DOHH2 (cell line): Measurements from ENCODE around the gene NHSL2.

Experiments
- H3F3A ChIP-seq: fragments of 200-600 bp; sonication (generic), shearing (Covaris generic); 2 replicates; pipeline ENCODE4 v1.6.0; 2016; ENCODE audit warnings: antibody characterized with exemption, mild to moderate bottlenecking; ENCODE audit not compliant: control insufficient read depth, insufficient read depth
- H3K27ac ChIP-seq: fragments of 200-600 bp; sonication (generic); 2 replicates; pipeline ENCODE4 v1.5.1; 2014; ENCODE audit warnings: low read depth, mild to moderate bottlenecking, low read length, moderate library complexity
- H3K27me3 ChIP-seq: fragments of 200-600 bp; sonication (generic); 2 replicates; pipeline ENCODE4 v1.6.1; 2014; ENCODE audit warnings: mild to moderate bottlenecking, low read length, mixed read lengths; ENCODE audit not compliant: control insufficient read depth
- H3K36me3 ChIP-seq: fragments of 200-600 bp; sonication (generic); 2 replicates; pipeline ENCODE4 v1.6.1; 2014; ENCODE audit warnings: mild to moderate bottlenecking, low read length, moderate library complexity, mixed read lengths; ENCODE audit not compliant: control insufficient read depth
- H3K4me1 ChIP-seq: fragments of 200-600 bp; sonication (generic); 2 replicates; pipeline ENCODE4 v1.6.1; 2014; ENCODE audit warnings: mild to moderate bottlenecking, low read length, mixed read lengths; ENCODE audit not compliant: control insufficient read depth
- H3K4me2 ChIP-seq: fragments of 200-600 bp; sonication (generic); 2 replicates; pipeline ENCODE4 v1.6.0; 2014; ENCODE audit warnings: mild to moderate bottlenecking, low read length, moderate library complexity
- H3K4me3 ChIP-seq: fragments of 200-600 bp; sonication (generic); 2 replicates; pipeline ENCODE4 v1.5.1; 2014; ENCODE audit warnings: mild to moderate bottlenecking, low read length, mixed read lengths
- H3K79me2 ChIP-seq: fragments of 200-600 bp; sonication (generic); 2 replicates; pipeline ENCODE4 v1.6.1; 2014; ENCODE audit warnings: mild to moderate bottlenecking, low read length, mixed read lengths; ENCODE audit not compliant: control insufficient read depth
- H3K9me2 ChIP-seq: fragments of 200-600 bp; sonication (generic); replicated peaks from 2 replicates; pipeline ENCODE4 v1.6.1; 2014; ENCODE audit warnings: mild to moderate bottlenecking, low read length, mixed read lengths; ENCODE audit not compliant: control insufficient read depth
- H3K9me3 ChIP-seq: fragments of 200-600 bp; sonication (generic); 2 replicates; pipeline ENCODE4 v1.6.1; 2014; ENCODE audit warnings: antibody characterized with exemption, low read length, mixed read lengths; ENCODE audit not compliant: control insufficient read depth, insufficient read depth
- H4K20me1 ChIP-seq: fragments of 200-600 bp; sonication (generic); 2 replicates; pipeline ENCODE4 v1.6.0; 2014; ENCODE audit warnings: low read depth, mild to moderate bottlenecking, antibody characterized with exemption, low read length, moderate library complexity; ENCODE audit not compliant: control insufficient read depth, insufficient read depth
- CTCF ChIP-seq: fragments of 200-600 bp; sonication (generic); IDR thresholded peaks from one replicate; pipeline ENCODE4 v1.5.1; 2014; ENCODE audit warnings: antibody characterized with exemption, mild to moderate bottlenecking, low read depth, low read length; ENCODE audit not compliant: poor library complexity, severe bottlenecking
- EZH2phosphoT487 ChIP-seq: fragments of 200-600 bp; sonication (generic); IDR thresholded peaks from 2 replicates; pipeline ENCODE4 v1.6.1; 2017; ENCODE audit warnings: borderline replicate concordance, mild to moderate bottlenecking, antibody characterized with exemption, low read length, moderate library complexity, mixed read lengths

Gene NHSL2

GRCh38 chrX:72100051-72100755, 189.6 kb downstream of the NHSL2 start:
- Histone ChIP-seq H3K4me2 (no peak overlapping the region), H3K36me3 (no peaks in the 10 kb centered on the region), H3K27ac (no peak overlapping the region), H3K9me2 (no peaks in the 10 kb centered on the region), H3K4me3 (no peak overlapping the region), H3F3A (no peaks in the 10 kb centered on the region), H3K79me2 (no peaks in the 10 kb centered on the region), H3K27me3 (no peaks in the 10 kb centered on the region), H3K4me1 (no peaks in the 10 kb centered on the region), H3K9me3 (no peaks in the 10 kb centered on the region), H4K20me1 (no peaks in the 10 kb centered on the region)
- TF ChIP-seq CTCF (no peak), EZH2phosphoT487 (no peak)

- Histone ChIP-seq H3K36me3 (no peaks in the 10 kb centered on the region), H3K9me3 (no peaks in the 10 kb centered on the region), H3K27me3 (no peaks in the 10 kb centered on the region), H3K27ac (no peak overlapping the region), H3K4me2 (no peak overlapping the region), H3F3A (no peaks in the 10 kb centered on the region), H4K20me1 (no peaks in the 10 kb centered on the region), H3K9me2 (no peaks in the 10 kb centered on the region), H3K4me1 (no peaks in the 10 kb centered on the region), H3K4me3 (no peak overlapping the region), H3K79me2 (no peaks in the 10 kb centered on the region)
- no peak for TF ChIP-seq EZH2phosphoT487
- no peak for TF ChIP-seq CTCF
Observed at GRCh38 chrX:72100824-72101351, 190.2 kb downstream of the NHSL2 start.

- Histone ChIP-seq H3K9me2 (no peaks in the 10 kb centered on the region), H3K27me3 (no peaks in the 10 kb centered on the region), H3K79me2 (no peaks in the 10 kb centered on the region), H3K4me2 (no peak overlapping the region), H3F3A (no peaks in the 10 kb centered on the region), H4K20me1 (no peaks in the 10 kb centered on the region), H3K27ac (no peak overlapping the region), H3K9me3 (no peaks in the 10 kb centered on the region), H3K4me3 (no peak overlapping the region), H3K4me1 (no peaks in the 10 kb centered on the region), H3K36me3 (no peaks in the 10 kb centered on the region)
- no peak for TF ChIP-seq CTCF
- no peak for TF ChIP-seq EZH2phosphoT487
Observed at GRCh38 chrX:72101597-72102037, 191.0 kb downstream of the NHSL2 start.
